Activated CD4-positive, alpha-beta memory T cell treated with anti-CD3 and anti-CD28 coated beads, Interleukin-2, amount 10 ng/mL, durations not matched to agents 7 days and 5 days (primary cell): Measurements from ENCODE around the gene OR14C36. TPM values are rescaled to one million over a fixed set of nuclear protein-coding genes. Genes with fewer than 3 reads are reported as not detected.
"Not testable (repeated sequence)": the region's sequence is repeated elsewhere in the genome, so short reads cannot be mapped to it uniquely, and the experiment has no call there.

Experiments used
- CTCF ChIA-PET: fragments of 350-600 bp; sonication (Branson Sonifier 250); formaldehyde crosslinking; loops from one replicate; lab custom pipeline; 2021; ENCODE audit warnings: antibody characterized with exemption, inconsistent platforms; lab: Charles Lee
- POLR2A ChIA-PET: fragments of 350-600 bp; sonication (Branson Sonifier 250); formaldehyde crosslinking; loops from one replicate; lab custom pipeline; 2021; ENCODE audit warnings: antibody characterized with exemption; lab: Charles Lee
- DNase-seq: peaks from one replicate; pipeline ENCODE4 v3.0.0-alpha.2; 2020
- H3K27ac Mint-ChIP-seq: one replicate; pipeline ENCODE4 v1.8.0; 2021; ENCODE audit warnings: mild to moderate bottlenecking, mixed read lengths
- H3K27me3 Mint-ChIP-seq: one replicate; pipeline ENCODE4 v1.8.0; 2021; ENCODE audit warnings: mixed read lengths
- H3K36me3 Mint-ChIP-seq: one replicate; pipeline ENCODE4 v1.8.0; 2021; ENCODE audit warnings: low read depth, mixed read lengths
- H3K4me1 Mint-ChIP-seq: one replicate; pipeline ENCODE4 v1.8.0; 2021; ENCODE audit warnings: mixed read lengths
- H3K4me3 Mint-ChIP-seq: one replicate; pipeline ENCODE4 v1.8.0; 2021; ENCODE audit warnings: mild to moderate bottlenecking, mixed read lengths
- H3K9me3 Mint-ChIP-seq: one replicate; pipeline ENCODE4 v1.8.0; 2021; ENCODE audit warnings: mixed read lengths
- total RNA-seq, 2 experiments: library from RNA; stranded (reverse); gene quantifications; one replicate each; pipeline ENCODE4 v1.2.3, GENCODE V29; 2021

Gene OR14C36, protein sequence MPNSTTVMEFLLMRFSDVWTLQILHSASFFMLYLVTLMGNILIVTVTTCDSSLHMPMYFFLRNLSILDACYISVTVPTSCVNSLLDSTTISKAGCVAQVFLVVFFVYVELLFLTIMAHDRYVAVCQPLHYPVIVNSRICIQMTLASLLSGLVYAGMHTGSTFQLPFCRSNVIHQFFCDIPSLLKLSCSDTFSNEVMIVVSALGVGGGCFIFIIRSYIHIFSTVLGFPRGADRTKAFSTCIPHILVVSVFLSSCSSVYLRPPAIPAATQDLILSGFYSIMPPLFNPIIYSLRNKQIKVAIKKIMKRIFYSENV
- not detected for total RNA-seq

DNA sequence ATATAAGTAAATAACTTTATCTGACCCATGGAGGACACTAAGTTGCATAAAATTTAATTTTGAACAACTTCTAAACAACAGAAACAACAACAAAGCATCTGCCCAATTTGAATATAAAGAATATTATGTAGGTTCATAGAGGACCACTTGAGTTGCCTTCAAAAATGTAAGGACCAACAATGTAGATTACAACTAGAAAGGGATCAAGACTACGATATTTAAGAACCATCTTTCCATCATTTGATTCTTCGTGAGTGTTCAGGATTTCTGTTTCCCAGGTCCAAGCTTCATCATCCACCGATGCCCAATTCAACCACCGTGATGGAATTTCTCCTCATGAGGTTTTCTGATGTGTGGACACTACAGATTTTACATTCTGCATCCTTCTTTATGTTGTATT lies at the start of gene OR14C36:
TSS of gene OR14C36 (plus strand) at position 301 of the 400 bp plus-strand sequence. CDS start at position 301, 0 bp downstream.
- DNase-seq: no peak
- Mint-ChIP-seq H3K9me3 (no peaks in the 10 kb centered on the region), H3K4me3 (no peak within 1 kb of the TSS), H3K4me1 (no peaks in the 10 kb centered on the region), H3K27ac (no peak within 1 kb of the TSS), H3K36me3 (no peaks in the 10 kb centered on the region), H3K27me3 (no peaks in the 10 kb centered on the region)
- ChIA-PET CTCF (no interaction called here), POLR2A (no interaction called here)

DNA sequence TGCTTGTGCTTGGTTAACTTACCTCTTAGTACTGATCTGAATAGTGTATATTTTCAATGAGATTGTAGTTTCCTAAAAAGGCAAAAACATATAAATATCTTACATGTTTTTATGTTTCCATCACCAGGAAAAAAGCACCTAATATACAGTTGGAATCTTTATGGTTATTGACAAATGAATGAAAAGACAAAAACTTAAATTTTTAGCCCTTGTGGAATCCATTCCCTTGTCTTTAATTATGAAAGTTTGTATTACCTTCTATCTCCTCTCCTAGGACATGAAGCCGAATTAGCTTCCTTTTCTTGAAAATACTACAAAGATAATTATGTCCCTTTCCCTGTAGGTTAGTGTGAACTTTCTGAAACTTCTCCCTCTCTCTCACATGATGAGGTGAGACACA lies 45.3 kb upstream of the OR14C36 start, which contains the start of gene OR2T12:
TSS of gene OR2T12 (minus strand) at position 101 of the 400 bp plus-strand sequence. CDS start 7,846 bp downstream, outside the sequence.
- H3K27me3 Mint-ChIP-seq: no peaks in the 10 kb centered on the region
- POLR2A ChIA-PET: no interaction called here
- H3K4me3 Mint-ChIP-seq: no peak within 1 kb of the TSS
- H3K4me1 Mint-ChIP-seq: no peaks in the 10 kb centered on the region
- no peak within 1 kb of the TSS for H3K27ac Mint-ChIP-seq
- DNase-seq: no peak
- H3K9me3 Mint-ChIP-seq: peaks cover 4% of the 10 kb centered on the region
- CTCF ChIA-PET: no interaction called here
- no peaks in the 10 kb centered on the region for H3K36me3 Mint-ChIP-seq

- H3K27me3 Mint-ChIP-seq, H3K4me1 Mint-ChIP-seq, CTCF ChIA-PET, DNase-seq, POLR2A ChIA-PET, H3K27ac Mint-ChIP-seq, H3K4me3 Mint-ChIP-seq, H3K9me3 Mint-ChIP-seq, H3K36me3 Mint-ChIP-seq: not testable (repeated sequence)
Observed at GRCh38 chr1:248305672-248306071, 42.9 kb upstream of the OR14C36 start.

- DNase-seq: no peak
- Mint-ChIP-seq H3K4me3 (no peak overlapping the region), H3K27me3 (no peaks in the 10 kb centered on the region), H3K36me3 (no peaks in the 10 kb centered on the region), H3K4me1 (no peaks in the 10 kb centered on the region), H3K9me3 (peaks cover 4% of the 10 kb centered on the region), H3K27ac (no peak overlapping the region)
- CTCF ChIA-PET: no interaction called here
- POLR2A ChIA-PET: no interaction called here
Observed at GRCh38 chr1:248306103-248306502, 42.5 kb upstream of the OR14C36 start.

- CTCF ChIA-PET, POLR2A ChIA-PET: not testable (repeated sequence)
Observed at GRCh38 chr1:248306740-248307139, 41.8 kb upstream of the OR14C36 start.

DNA sequence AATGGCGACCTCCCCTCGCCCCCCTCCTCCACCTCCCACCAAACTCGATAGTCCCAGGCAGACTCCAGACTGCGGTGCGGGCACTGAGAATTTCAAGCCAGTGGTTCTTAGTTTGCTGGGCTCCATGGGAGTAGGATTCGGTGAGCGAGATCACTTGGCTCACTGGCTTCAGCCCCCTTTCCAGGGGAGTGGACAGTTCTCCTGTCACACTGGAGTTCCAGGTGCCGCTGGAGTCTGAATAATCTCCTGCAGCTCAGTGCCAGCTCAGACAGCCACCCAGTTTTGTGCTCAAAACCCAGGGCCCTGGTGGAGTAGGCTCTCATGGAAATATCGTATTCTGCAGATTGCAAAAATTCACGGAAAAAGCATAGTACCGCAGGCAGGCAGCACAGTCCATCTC lies 31.8 kb upstream of the OR14C36 start:
- CTCF ChIA-PET: no interaction called here
- H3K9me3 Mint-ChIP-seq: peaks cover 16% of the 10 kb centered on the region
- POLR2A ChIA-PET: no interaction called here
- no peak overlapping the region for H3K4me3 Mint-ChIP-seq
- no peak overlapping the region for H3K27ac Mint-ChIP-seq
- no peaks in the 10 kb centered on the region for H3K36me3 Mint-ChIP-seq
- DNase-seq: no peak
- H3K4me1 Mint-ChIP-seq: no peaks in the 10 kb centered on the region
- no peaks in the 10 kb centered on the region for H3K27me3 Mint-ChIP-seq

More at GRCh38 chr1:248306740-248307139, 41.8 kb upstream of the OR14C36 start:
- H3K4me1 Mint-ChIP-seq, H3K4me3 Mint-ChIP-seq, H3K27ac Mint-ChIP-seq, H3K9me3 Mint-ChIP-seq, H3K27me3 Mint-ChIP-seq, DNase-seq, H3K36me3 Mint-ChIP-seq: not testable (repeated sequence)

DNA sequence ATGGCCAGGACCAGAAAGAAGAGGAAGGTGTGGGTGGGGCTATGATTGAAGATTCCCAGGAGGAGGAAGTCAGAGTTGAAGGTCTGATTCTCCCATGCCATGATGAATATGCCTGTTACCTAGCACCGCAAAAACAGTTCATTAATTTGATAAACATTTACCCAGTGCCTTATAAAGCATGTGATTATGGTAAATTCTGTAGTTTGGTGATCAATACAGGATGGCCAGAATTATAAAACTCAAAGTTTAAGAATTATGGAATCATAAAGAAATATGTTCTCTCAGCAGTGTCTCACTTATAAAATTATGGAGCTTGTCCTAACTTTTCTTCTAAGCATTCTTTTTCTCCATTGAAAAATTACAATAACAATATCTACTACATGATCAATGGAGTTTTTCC lies 24.1 kb upstream of the OR14C36 start, which contains the start of gene OR2M7:
TSS of gene OR2M7 (minus strand) at position 101 of the 400 bp plus-strand sequence. CDS start at position 101, 0 bp downstream.
- Mint-ChIP-seq H3K27ac (no peak within 1 kb of the TSS), H3K4me1 (no peaks in the 10 kb centered on the region), H3K4me3 (no peak within 1 kb of the TSS), H3K9me3 (no peaks in the 10 kb centered on the region), H3K36me3 (no peaks in the 10 kb centered on the region), H3K27me3 (no peaks in the 10 kb centered on the region)
- POLR2A ChIA-PET: no interaction called here
- no peak for DNase-seq
- CTCF ChIA-PET: no interaction called here

DNA sequence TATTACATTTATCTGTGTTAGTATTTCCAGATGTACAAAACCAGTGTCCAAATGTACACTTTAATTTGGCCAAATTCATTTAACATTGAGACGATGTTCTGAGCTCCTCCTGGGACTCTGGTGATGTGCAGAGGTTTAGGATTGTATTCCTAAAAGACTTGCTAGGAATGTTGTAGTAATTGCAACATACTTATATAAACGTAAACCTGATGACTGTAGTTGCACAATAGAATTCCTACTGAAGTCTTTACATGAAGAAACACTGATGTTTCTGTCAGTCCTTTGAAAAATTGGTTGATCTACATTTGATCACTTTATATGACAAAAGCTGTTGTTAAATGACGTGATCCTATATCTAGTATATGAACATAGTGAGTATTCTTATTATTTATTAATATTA lies 5.1 kb upstream of the OR14C36 start:
- Mint-ChIP-seq H3K9me3 (no peaks in the 10 kb centered on the region), H3K36me3 (no peaks in the 10 kb centered on the region), H3K4me1 (no peaks in the 10 kb centered on the region), H3K4me3 (no peak overlapping the region), H3K27me3 (no peaks in the 10 kb centered on the region), H3K27ac (no peak overlapping the region)
- POLR2A ChIA-PET: no interaction called here
- CTCF ChIA-PET: no interaction called here
- DNase-seq: no peak

DNA sequence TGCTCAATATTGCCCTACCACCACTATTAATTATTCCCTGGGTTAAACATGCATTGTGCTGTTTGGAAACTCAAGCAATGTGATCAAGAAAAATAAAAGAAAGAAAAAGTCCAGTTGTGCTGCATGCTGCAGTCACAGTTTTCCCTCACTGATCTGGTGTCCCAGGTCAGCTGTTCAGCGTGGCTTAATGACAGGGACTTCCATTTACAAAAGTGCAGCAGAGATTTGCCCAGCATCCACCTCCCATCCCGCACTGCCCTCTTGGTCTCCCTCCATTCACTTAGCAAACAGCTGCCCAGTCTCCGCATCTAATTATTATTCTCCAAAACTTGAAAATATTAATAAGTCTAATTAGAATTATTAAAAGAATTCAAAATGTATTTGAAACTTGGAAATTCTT lies 10.8 kb downstream of the OR14C36 start:
- CTCF ChIA-PET: no interaction called here
- Mint-ChIP-seq H3K36me3 (no peaks in the 10 kb centered on the region), H3K4me3 (no peak overlapping the region), H3K27me3 (no peaks in the 10 kb centered on the region), H3K27ac (no peak overlapping the region), H3K4me1 (no peaks in the 10 kb centered on the region), H3K9me3 (no peaks in the 10 kb centered on the region)
- POLR2A ChIA-PET: no interaction called here
- no peak for DNase-seq

GRCh38 chr1:248361121-248361715 lies 12.6 kb downstream of the OR14C36 start, which contains the start of gene OR2T4:
Gene OR2T4 (plus strand): TSS chr1:248361665. CDS start chr1:248361665, 0 bp downstream.
- H3K27me3 Mint-ChIP-seq: no peaks in the 10 kb centered on the region
- ChIA-PET POLR2A (no interaction called here), CTCF (no interaction called here)
- H3K4me3 Mint-ChIP-seq: no peak within 1 kb of the TSS
- H3K4me1 Mint-ChIP-seq: no peaks in the 10 kb centered on the region
- DNase-seq: no peak
- H3K36me3 Mint-ChIP-seq: no peaks in the 10 kb centered on the region
- no peaks in the 10 kb centered on the region for H3K9me3 Mint-ChIP-seq
- no peak within 1 kb of the TSS for H3K27ac Mint-ChIP-seq

DNA sequence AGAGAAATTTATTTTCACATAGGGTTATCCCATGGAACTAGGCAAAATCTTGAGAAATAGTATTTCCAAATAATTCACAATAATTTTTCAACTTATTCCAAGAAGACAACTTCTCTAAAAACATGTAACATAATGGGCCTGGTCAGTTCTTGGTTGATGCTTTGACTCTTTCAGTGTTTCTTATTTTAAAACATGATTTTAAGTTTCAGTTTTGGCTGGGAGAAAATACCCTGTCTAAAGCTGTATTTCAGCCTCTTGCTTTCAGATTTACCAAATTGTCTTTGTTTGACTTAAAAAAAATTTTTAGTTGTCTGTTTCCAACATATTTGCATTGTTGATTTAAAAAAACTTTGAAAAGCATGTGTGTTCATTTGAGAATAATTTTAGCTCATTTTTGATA lies 18.0 kb downstream of the OR14C36 start:
- Mint-ChIP-seq H3K27ac (no peak overlapping the region), H3K4me1 (no peaks in the 10 kb centered on the region), H3K4me3 (no peak overlapping the region), H3K9me3 (no peaks in the 10 kb centered on the region), H3K36me3 (no peaks in the 10 kb centered on the region), H3K27me3 (no peaks in the 10 kb centered on the region)
- ChIA-PET POLR2A (no interaction called here), CTCF (no interaction called here)
- DNase-seq: no peak

DNA sequence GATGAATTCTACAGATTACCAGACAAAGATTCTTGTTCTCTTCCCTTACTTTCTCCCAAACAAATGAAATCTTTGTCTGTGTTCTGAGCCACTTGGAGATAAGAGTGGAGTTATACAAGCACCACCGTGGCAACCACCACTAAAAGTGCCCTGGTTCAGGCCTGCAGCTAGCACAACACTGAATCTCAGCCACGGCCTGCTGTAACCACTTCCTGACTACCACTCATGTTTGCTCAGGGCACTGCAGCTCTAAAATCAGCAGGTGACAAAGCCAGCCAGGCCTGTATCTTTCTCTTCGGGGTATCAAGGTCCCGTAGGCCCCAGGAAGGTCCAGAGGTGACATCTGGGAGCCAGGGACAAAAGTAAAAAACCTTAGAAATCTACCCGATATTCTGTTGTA lies 23.8 kb downstream of the OR14C36 start:
- Mint-ChIP-seq H3K36me3 (no peaks in the 10 kb centered on the region), H3K4me3 (no peak overlapping the region), H3K9me3 (no peaks in the 10 kb centered on the region), H3K4me1 (no peaks in the 10 kb centered on the region), H3K27ac (no peak overlapping the region), H3K27me3 (no peaks in the 10 kb centered on the region)
- ChIA-PET POLR2A (no interaction called here), CTCF (no interaction called here)
- no peak for DNase-seq

GRCh38 chr1:248373761-248374160 lies 25.2 kb downstream of the OR14C36 start:
- no peaks in the 10 kb centered on the region for H3K4me1 Mint-ChIP-seq
- H3K27ac Mint-ChIP-seq: no peak overlapping the region
- no peak overlapping the region for H3K4me3 Mint-ChIP-seq
- CTCF ChIA-PET: interaction anchor here (0.7 kb wide), 1 partner anchor 519 kb away, joined by 3 read pairs; no protein-coding TSS in a partner anchor
- H3K27me3 Mint-ChIP-seq: no peaks in the 10 kb centered on the region
- DNase-seq: no peak
- POLR2A ChIA-PET: no interaction called here
- no peaks in the 10 kb centered on the region for H3K36me3 Mint-ChIP-seq
- no peaks in the 10 kb centered on the region for H3K9me3 Mint-ChIP-seq
